ENCODE data around the gene ETV5. TPM values are rescaled to one million over a fixed set of nuclear protein-coding genes. Genes with fewer than 3 reads are reported as not detected.

ETV5 gene
- total and polyA plus RNA-seq, 2 donors (not counting 3 experiments of a cell fraction or from before 2014, with no cell fraction given), result 8.8 to 40.9 TPM

- H3K9me1 ChIP-seq (replicated peaks; ENCODE audit: control insufficient read depth, extremely low read depth, insufficient read depth, low read length), result no peaks in the 10 kb centered on the region
- no peak overlapping the region for H3K27ac ChIP-seq (ENCODE audit: insufficient read depth, low read depth, low read length)
- no peak overlapping the region for H3K4me2 ChIP-seq (ENCODE audit: insufficient read depth, low read length)
- CTCF ChIA-PET, result interaction anchor here (1.0 to 1.1 kb wide), 2 partner anchors 29 to 399 kb away, joined by 3 to 4 read pairs; no protein-coding TSS in a partner anchor
- POLR2A ChIA-PET, result no interaction called here
- H3K4me3 ChIP-seq (replicated peaks in 1 of 3; ENCODE audit: insufficient read depth in 1 of 3, low read depth in 1 of 3, low read length in 3 of 3), result no peak overlapping the region
- H3K79me2 ChIP-seq (ENCODE audit: control insufficient read depth, insufficient read depth, low read length), result no peaks in the 10 kb centered on the region
- no peaks in the 10 kb centered on the region for H3K27me3 ChIP-seq (ENCODE audit: control insufficient read depth in 2 of 2, insufficient read depth in 2 of 2, low read length in 2 of 2)
- H3K4me1 ChIP-seq (ENCODE audit: control insufficient read depth, extremely low read depth, insufficient read depth, low read length), result no peaks in the 10 kb centered on the region
- H3K9me3 ChIP-seq (replicated peaks; ENCODE audit: control insufficient read depth, insufficient read depth, low read length), result no peaks in the 10 kb centered on the region
- H3K36me3 ChIP-seq (ENCODE audit: control insufficient read depth in 2 of 2, extremely low read depth in 1 of 2, insufficient read depth in 2 of 2, low read length in 2 of 2), result no peaks in the 10 kb centered on the region
- H4K20me1 ChIP-seq (replicated peaks; ENCODE audit: control insufficient read depth, extremely low read depth, insufficient read depth, low read length), result no peaks in the 10 kb centered on the region
- DNase-seq (ENCODE audit: low read depth, low spot score) (no peak), FAIRE-seq (no peak)
- dilution Hi-C loops (cut with MboI; ENCODE audit: extremely low pct_ligation_motif_present, low sequenced_read_pairs), result no loop called here
- no peak overlapping the region for H2AFZ ChIP-seq (ENCODE audit: low read depth, low read length)
- intact Hi-C loops (cut with micrococcal nuclease), result no loop called here
- BruUV-seq (replicated peaks), result no TSS peak
- no peak for TF ChIP-seq MYC (IDR thresholded peaks at IDR 0.05; ENCODE audit: low read depth, low read length)
- no peak for TF ChIP-seq POLR2A (IDR thresholded peaks at IDR 0.05; ENCODE audit: low read depth, low read length)
- TF ChIP-seq JUN (IDR thresholded peaks at IDR 0.05; ENCODE audit: borderline replicate concordance, insufficient read depth, insufficient read length, low read depth), result no peak
- no peak for TF ChIP-seq EZH2 (IDR thresholded peaks at IDR 0.05; ENCODE audit: borderline replicate concordance, low read depth, low read length, severe bottlenecking)
- TF ChIP-seq MAX (IDR thresholded peaks at IDR 0.05; ENCODE audit: insufficient read depth, insufficient read length), result no peak
- TF ChIP-seq FOS (IDR thresholded peaks at IDR 0.05; ENCODE audit: borderline replicate concordance, insufficient read depth, low read length), result no peak
- no peak for TF ChIP-seq GATA2 (IDR thresholded peaks at IDR 0.05; ENCODE audit: insufficient read depth, insufficient read length, low read depth, low read length)
- TF ChIP-seq POLR2AphosphoS5 (IDR thresholded peaks at IDR 0.05; ENCODE audit: insufficient read depth, low read depth, low read length), result no peak
- TF ChIP-seq, protein P1, sequence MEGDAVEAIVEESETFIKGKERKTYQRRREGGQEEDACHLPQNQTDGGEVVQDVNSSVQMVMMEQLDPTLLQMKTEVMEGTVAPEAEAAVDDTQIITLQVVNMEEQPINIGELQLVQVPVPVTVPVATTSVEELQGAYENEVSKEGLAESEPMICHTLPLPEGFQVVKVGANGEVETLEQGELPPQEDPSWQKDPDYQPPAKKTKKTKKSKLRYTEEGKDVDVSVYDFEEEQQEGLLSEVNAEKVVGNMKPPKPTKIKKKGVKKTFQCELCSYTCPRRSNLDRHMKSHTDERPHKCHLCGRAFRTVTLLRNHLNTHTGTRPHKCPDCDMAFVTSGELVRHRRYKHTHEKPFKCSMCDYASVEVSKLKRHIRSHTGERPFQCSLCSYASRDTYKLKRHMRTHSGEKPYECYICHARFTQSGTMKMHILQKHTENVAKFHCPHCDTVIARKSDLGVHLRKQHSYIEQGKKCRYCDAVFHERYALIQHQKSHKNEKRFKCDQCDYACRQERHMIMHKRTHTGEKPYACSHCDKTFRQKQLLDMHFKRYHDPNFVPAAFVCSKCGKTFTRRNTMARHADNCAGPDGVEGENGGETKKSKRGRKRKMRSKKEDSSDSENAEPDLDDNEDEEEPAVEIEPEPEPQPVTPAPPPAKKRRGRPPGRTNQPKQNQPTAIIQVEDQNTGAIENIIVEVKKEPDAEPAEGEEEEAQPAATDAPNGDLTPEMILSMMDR (IDR thresholded peaks at IDR 0.05; ENCODE audit: extremely low read depth in 1 of 2, insufficient read depth in 1 of 2, low read depth in 1 of 2, low read length in 2 of 2), result no peak
- no peak overlapping the region for H3K9ac ChIP-seq (replicated peaks; ENCODE audit: extremely low read depth, insufficient read depth, low read length)
These were observed 32.9 kb upstream of the ETV5 start for GRCh38 chr3:186141790-186142189.
